ENCODE measurements around the gene SNX25. TPM values are rescaled to one million over a fixed set of nuclear protein-coding genes. Genes with fewer than 3 reads are reported as not detected.

Gene SNX25
- polyA plus RNA-seq, 1 of the 3 experiments (the other 2 are of a cell fraction), result 8.5 TPM

GRCh38 chr4:185212581-185212980 is 3.2 kb downstream of the SNX25 start (continued):
- no peak for TF ChIP-seq ZBTB33 (IDR thresholded peaks at IDR 0.05; ENCODE audit: borderline replicate concordance, low read depth)
- TF ChIP-seq, protein P1, sequence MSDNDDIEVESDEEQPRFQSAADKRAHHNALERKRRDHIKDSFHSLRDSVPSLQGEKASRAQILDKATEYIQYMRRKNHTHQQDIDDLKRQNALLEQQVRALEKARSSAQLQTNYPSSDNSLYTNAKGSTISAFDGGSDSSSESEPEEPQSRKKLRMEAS (IDR thresholded peaks at IDR 0.05; ENCODE audit: low read depth), result no peak
- TF ChIP-seq RFX5 (IDR thresholded peaks at IDR 0.05; ENCODE audit: low read length), result no peak
- TF ChIP-seq TEAD4 (IDR thresholded peaks at IDR 0.05; ENCODE audit: borderline replicate concordance, insufficient read depth), result no peak
- TF ChIP-seq USF2 (IDR thresholded peaks at IDR 0.05; ENCODE audit: borderline replicate concordance, low read depth, low read length), result no peak
- TF ChIP-seq GABPA (IDR thresholded peaks at IDR 0.05; ENCODE audit: low read depth), result no peak
- no peak for TF ChIP-seq CHD2 (IDR thresholded peaks at IDR 0.05; ENCODE audit: low read length, partially characterized antibody)
- no peak for TF ChIP-seq SMC3 (IDR thresholded peaks at IDR 0.05; ENCODE audit: low read depth, low read length)

DNA sequence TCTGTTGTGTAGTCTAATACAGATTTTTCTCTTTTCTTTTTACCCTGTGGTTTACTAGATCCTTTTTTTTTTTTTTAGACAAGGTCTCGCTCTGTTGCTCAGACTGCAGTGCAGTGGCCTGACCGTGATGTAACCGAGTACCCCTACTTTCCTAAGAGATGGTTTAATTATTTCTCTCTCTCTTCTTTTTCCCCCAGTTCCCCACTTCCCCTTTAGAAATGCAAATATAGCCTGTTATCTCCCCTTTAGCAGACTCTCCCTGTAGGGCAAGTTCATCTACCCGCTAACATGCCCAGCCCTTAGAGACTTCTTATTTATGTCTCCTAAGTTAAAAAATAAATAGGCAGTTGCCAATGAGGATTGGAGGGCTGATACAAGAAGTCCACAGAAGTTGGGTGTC is 4.5 kb downstream of the SNX25 start:
- no peak overlapping the region for H3K4me2 ChIP-seq
- peaks cover 1% of the 10 kb centered on the region for H3F3A ChIP-seq (replicated peaks; ENCODE audit: insufficient read depth)
- H3K4me3 ChIP-seq (ENCODE audit: low read depth in 2 of 2, low read length in 1 of 2), result no peak overlapping the region
- no peaks in the 10 kb centered on the region for H3K27me3 ChIP-seq (ENCODE audit: insufficient read depth)
- no peaks in the 10 kb centered on the region for H3K9me3 ChIP-seq
- H3K9me2 ChIP-seq, result no peaks in the 10 kb centered on the region
- peaks cover 90% of the 10 kb centered on the region for H3K79me2 ChIP-seq (ENCODE audit: insufficient read depth)
- H4K20me1 ChIP-seq (ENCODE audit: insufficient read depth), result peaks cover 29% of the 10 kb centered on the region
- no peaks in the 10 kb centered on the region for H3K36me3 ChIP-seq (replicated peaks in 1 of 2; ENCODE audit: control insufficient read depth in 1 of 2, insufficient read depth in 2 of 2, low read length in 1 of 2)
- CTCF ChIA-PET, result no interaction called here
- DNase-seq, result no peak
- peaks cover 6 to 18% of the 10 kb centered on the region in 2 experiments; a peak in 3 of 4 replicates for H3K4me1 ChIP-seq (ENCODE audit: control insufficient read depth in 1 of 2, insufficient read depth in 2 of 2, low read depth in 1 of 2, low read length in 1 of 2)
- WGBS (ENCODE audit: low lambda C conversion rate), result 90% methylated on average over 4 of the region's 4 CpGs
- POLR2A ChIA-PET, result no interaction called here
- no peak overlapping the region for H3K9ac ChIP-seq
- TF ChIP-seq REST (IDR thresholded peaks at IDR 0.05; ENCODE audit: low read depth, low read length) (no peak), MEF2A (IDR thresholded peaks at IDR 0.05; ENCODE audit: borderline replicate concordance, low read depth) (no peak), SMC3 (IDR thresholded peaks at IDR 0.05; ENCODE audit: low read depth, low read length) (no peak), CHD2 (IDR thresholded peaks at IDR 0.05; ENCODE audit: low read length, partially characterized antibody) (no peak), POLR2AphosphoS5 (IDR thresholded peaks at IDR 0.05; ENCODE audit: low read depth, low read length) (no peak), RFX5 (IDR thresholded peaks at IDR 0.05; ENCODE audit: low read length) (no peak), TAF1 (IDR thresholded peaks at IDR 0.05; ENCODE audit: borderline replicate concordance, low read depth, low read length) (no peak), ELF1 (IDR thresholded peaks at IDR 0.05) (no peak), NRF1 (IDR thresholded peaks at IDR 0.05; ENCODE audit: low read depth, low read length) (no peak), PBX3 (IDR thresholded peaks at IDR 0.05) (no peak)
- no peak overlapping the region for H2AFZ ChIP-seq (ENCODE audit: low read depth)
- no peak overlapping the region for H3K27ac ChIP-seq (ENCODE audit: low read depth in 2 of 2, low read length in 1 of 2)
